ENCODE data around the gene GDAP2. TPM values are rescaled to one million over a fixed set of nuclear protein-coding genes. Genes with fewer than 3 reads are reported as not detected.

GDAP2 gene
- total RNA-seq, 1 experiment from 2014 or later, result 24.4 TPM

- Histone ChIP-seq H3K27me3 (ENCODE audit: insufficient read depth, low read length) (no peaks in the 10 kb centered on the region), H3T11ph (ENCODE audit: low read length) (no peak overlapping the region), H3K4ac (ENCODE audit: low read depth, low read length) (no peak overlapping the region), H4K20me1 (ENCODE audit: control insufficient read depth, insufficient read depth, insufficient read length) (no peaks in the 10 kb centered on the region), H2BK20ac (ENCODE audit: low read depth, low read length, poor library complexity, severe bottlenecking) (no peak overlapping the region), H2BK120ac (ENCODE audit: low read depth, low read length, poor library complexity, severe bottlenecking) (no peak overlapping the region), H2AFZ (ENCODE audit: low read length) (no peak overlapping the region), H3K79me2 (ENCODE audit: insufficient read depth, low read length) (no peaks in the 10 kb centered on the region), H3K4me2 (ENCODE audit: insufficient read depth, insufficient read length, low read length) (no peak overlapping the region), H3K27ac (ENCODE audit: insufficient read length, low read depth, low read length) (no peak overlapping the region), H3K79me1 (ENCODE audit: insufficient read depth, low read depth, low read length, poor library complexity, severe bottlenecking) (no peaks in the 10 kb centered on the region), H3K18ac (ENCODE audit: insufficient read length, low read depth, low read length) (no peak overlapping the region), H2AK5ac (ENCODE audit: insufficient read length, low read length) (no peak overlapping the region), H3K23ac (ENCODE audit: insufficient read length, low read depth, low read length) (no peak overlapping the region), H3K9ac (ENCODE audit: extremely low read depth, insufficient read length, low read length) (no peak overlapping the region), H2BK15ac (ENCODE audit: low read depth, low read length) (no peak overlapping the region), H3K56ac (ENCODE audit: insufficient read length, low read depth, low read length) (no peak overlapping the region), H3K4me1 (ENCODE audit: insufficient read depth, low read length) (no peaks in the 10 kb centered on the region), H4K8ac (replicated peaks; ENCODE audit: insufficient read length, low read depth, low read length) (no peak overlapping the region), H4K91ac (ENCODE audit: insufficient read length, low read depth, low read length) (no peak overlapping the region), H3K14ac (ENCODE audit: insufficient read depth, low read length) (no peak overlapping the region), H3K23me2 (ENCODE audit: insufficient read length, low read depth, low read length, poor library complexity, severe bottlenecking) (peaks cover 3% of the 10 kb centered on the region), H4K5ac (ENCODE audit: insufficient read length, low read depth, low read length) (no peak overlapping the region), H3K9me3 (ENCODE audit: control insufficient read depth, low read depth, low read length) (no peaks in the 10 kb centered on the region), H2BK5ac (ENCODE audit: insufficient read length, low read length) (no peak overlapping the region), H2BK12ac (ENCODE audit: insufficient read length, low read depth, low read length) (no peak overlapping the region)
- DNase-seq, result no peak
- H3K27me3 Mint-ChIP-seq (ENCODE audit: low read depth), result no peaks in the 10 kb centered on the region
- TF ChIP-seq CTCF (conservative IDR thresholded peaks at IDR 0.05), result no peak
- H3K27ac Mint-ChIP-seq, result no peak overlapping the region
- WGBS (ENCODE audit: extremely low coverage, insufficient read length, low lambda C conversion rate), result no CpG with 5 or more reads among the region's 9 CpGs
- no peak overlapping the region for H3K4me3 Mint-ChIP-seq
- H3K4me1 Mint-ChIP-seq, result peaks cover 13 to 17% of the 10 kb centered on the region in 2 experiments
- H3K9me3 Mint-ChIP-seq, result no peaks in the 10 kb centered on the region
- H3K36me3 Mint-ChIP-seq (ENCODE audit: insufficient read depth in 1 of 3, low read depth in 3 of 3), result no peaks in the 10 kb centered on the region; a peak in 1 of 7 replicates
Measured at GRCh38 chr1:117970252-117970651, 40.8 kb upstream of the GDAP2 start.

Data from H9 (cell line).